SU-DHL-6 (cell line): Measurements from ENCODE around the gene GNAO1.

ENCODE experiments used
- CTCF ChIP-seq: fragments of 200-600 bp; sonication (generic); IDR thresholded peaks from one replicate; pipeline ENCODE4 v1.5.1; 2017; ENCODE audit warnings: antibody characterized with exemption, mild to moderate bottlenecking, low read length, moderate library complexity; ENCODE audit not compliant: insufficient read depth, poor library complexity, severe bottlenecking
- EZH2phosphoT487 ChIP-seq: fragments of 200-600 bp; sonication (generic), shearing (Covaris generic); conservative IDR thresholded peaks from 2 replicates; pipeline ENCODE4 v1.6.1; 2018; ENCODE audit warnings: mild to moderate bottlenecking, antibody characterized with exemption, low read length, moderate library complexity, mixed read lengths

GRCh38 chr16:56334761-56335160, 143.5 kb downstream of the GNAO1 start:
- no peak for TF ChIP-seq CTCF
- no peak for TF ChIP-seq EZH2phosphoT487
